Upper lobe of left lung (tissue), 4 donors: ENCODE data around the gene KIF23.

ENCODE experiments used
- EP300 ChIP-seq, 4 donors: sonication (generic); formaldehyde crosslinking; IDR thresholded peaks; one replicate each; pipeline ENCODE4 v1.5.1; 2017; ENCODE audit warnings: antibody characterized with exemption in 4 of 4, control low read depth in 2 of 4
- POLR2A ChIP-seq, 4 donors: fragments of 450-650 bp; IDR thresholded peaks; one replicate each; pipeline ENCODE4 v1.5.1; 2016 to 2017; ENCODE audit warnings: antibody characterized with exemption in 4 of 4, mild to moderate bottlenecking in 2 of 4
- POLR2AphosphoS5 ChIP-seq, 2 donors: sonication (generic); formaldehyde crosslinking; IDR thresholded peaks; one replicate each; pipeline ENCODE4 v1.5.1; 2017; ENCODE audit warnings: antibody characterized with exemption in 2 of 2
- TF ChIP-seq, protein P1 (sequence below), 6 experiments: fragments of 450-650 bp in 4 of 6; fragments of 200-600 bp in 2 of 6; sonication (generic) in 2 of 6; IDR thresholded peaks; one replicate each; pipeline ENCODE4 v1.5.1; 2016 to 2019; ENCODE audit warnings: antibody characterized with exemption in 6 of 6

DNA sequence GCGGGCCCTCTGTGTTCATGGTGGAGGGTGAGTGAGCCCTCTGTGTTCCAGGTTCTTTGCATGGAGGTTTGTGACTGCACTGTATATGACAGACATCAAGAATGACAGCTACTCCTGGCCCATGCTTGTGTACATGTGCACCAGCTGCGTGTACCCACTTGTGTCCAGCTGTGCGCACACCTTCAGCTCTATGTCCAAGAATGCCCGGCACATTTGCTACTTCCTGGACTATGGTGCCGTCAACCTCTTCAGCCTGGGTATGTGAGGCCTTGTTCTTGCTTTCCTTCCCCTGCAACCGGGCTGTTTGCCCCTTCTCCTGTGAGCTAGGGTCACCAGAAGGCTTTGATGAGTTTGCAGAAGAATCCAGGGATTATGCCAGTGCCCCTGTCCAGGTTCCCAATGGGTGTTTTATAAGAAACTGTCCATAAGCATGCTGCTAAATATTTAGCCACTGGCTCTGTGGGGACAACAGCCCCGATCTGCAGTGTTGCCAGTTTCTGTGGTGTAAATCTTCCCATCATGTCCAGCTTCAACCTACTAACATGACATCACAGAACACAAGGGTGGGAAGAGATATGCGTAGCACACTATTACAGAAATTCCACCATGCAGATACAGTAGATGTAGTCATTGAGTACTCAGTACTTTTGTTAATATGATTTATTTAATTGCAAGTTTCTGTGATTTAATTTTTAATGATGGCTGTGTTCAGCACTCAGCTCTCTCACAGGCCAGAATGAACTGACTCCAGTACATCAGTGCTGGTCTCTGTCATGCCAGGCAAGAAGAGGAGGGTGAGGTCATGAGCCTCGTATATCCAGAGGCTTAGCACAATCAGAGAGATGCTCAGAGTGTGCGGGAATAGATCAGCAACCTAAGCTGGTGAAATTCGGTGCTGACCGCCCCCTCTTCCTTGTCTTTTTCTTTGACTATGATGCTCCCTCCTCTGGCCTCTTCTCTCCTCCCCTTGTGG, 29.2 kb upstream of the KIF23 start:
- TF ChIP-seq POLR2A (IDR thresholded peaks at IDR 0.05) (no peak), EP300 (IDR thresholded peaks at IDR 0.05) (no peak), POLR2AphosphoS5 (IDR thresholded peaks at IDR 0.05) (no peak)
- TF ChIP-seq, protein P1, sequence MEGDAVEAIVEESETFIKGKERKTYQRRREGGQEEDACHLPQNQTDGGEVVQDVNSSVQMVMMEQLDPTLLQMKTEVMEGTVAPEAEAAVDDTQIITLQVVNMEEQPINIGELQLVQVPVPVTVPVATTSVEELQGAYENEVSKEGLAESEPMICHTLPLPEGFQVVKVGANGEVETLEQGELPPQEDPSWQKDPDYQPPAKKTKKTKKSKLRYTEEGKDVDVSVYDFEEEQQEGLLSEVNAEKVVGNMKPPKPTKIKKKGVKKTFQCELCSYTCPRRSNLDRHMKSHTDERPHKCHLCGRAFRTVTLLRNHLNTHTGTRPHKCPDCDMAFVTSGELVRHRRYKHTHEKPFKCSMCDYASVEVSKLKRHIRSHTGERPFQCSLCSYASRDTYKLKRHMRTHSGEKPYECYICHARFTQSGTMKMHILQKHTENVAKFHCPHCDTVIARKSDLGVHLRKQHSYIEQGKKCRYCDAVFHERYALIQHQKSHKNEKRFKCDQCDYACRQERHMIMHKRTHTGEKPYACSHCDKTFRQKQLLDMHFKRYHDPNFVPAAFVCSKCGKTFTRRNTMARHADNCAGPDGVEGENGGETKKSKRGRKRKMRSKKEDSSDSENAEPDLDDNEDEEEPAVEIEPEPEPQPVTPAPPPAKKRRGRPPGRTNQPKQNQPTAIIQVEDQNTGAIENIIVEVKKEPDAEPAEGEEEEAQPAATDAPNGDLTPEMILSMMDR (IDR thresholded peaks at IDR 0.05): no peak
